ENCODE results near the gene XIRP2. TPM values are rescaled to one million over a fixed set of nuclear protein-coding genes. Genes with fewer than 3 reads are reported as not detected.

XIRP2 gene
- total and polyA plus RNA-seq, 10 of the 15 experiments (the other 5 are each of a cell fraction or from before 2014, with no cell fraction given), result 0.03 TPM; not detected in 9

GRCh38 chr2:167135706-167136105, 247.4 kb downstream of the XIRP2 start:
- H3K9ac ChIP-seq (ENCODE audit: control insufficient read depth, insufficient read depth, low read length), result no peak overlapping the region
- DNase-seq (ENCODE audit: low read depth, low spot score), result no peak
- no peaks in the 10 kb centered on the region for H3K27me3 ChIP-seq (replicated peaks in 1 of 2; ENCODE audit: control insufficient read depth in 2 of 2, insufficient read depth in 2 of 2, low read length in 1 of 2)
- ChIA-PET SMC1A (ENCODE audit: uncharacterized antibody, unreplicated experiment) (no interaction called here), RAD21 (ENCODE audit: unreplicated experiment) (no interaction called here), CTCF (no interaction called here), POLR2A (no interaction called here)
- WGBS (ENCODE audit: insufficient coverage, insufficient replicate concordance, low lambda C conversion rate, missing lambda C conversion rate), result 2% methylated on average over 4 of the region's 4 CpGs
- in situ Hi-C loops (cut with MboI) (no loop called here), intact Hi-C loops (cut with micrococcal nuclease; ENCODE audit: unreplicated experiment) (no loop called here)
- no peaks in the 10 kb centered on the region for H3K36me3 ChIP-seq (ENCODE audit: control insufficient read depth in 2 of 2, insufficient read depth in 2 of 2, low read length in 1 of 2)
- no peak overlapping the region for H3K27ac ChIP-seq (ENCODE audit: control insufficient read depth, insufficient read depth)
- no peak overlapping the region for H3K4me3 ChIP-seq
- H3K79me2 ChIP-seq (ENCODE audit: control insufficient read depth, insufficient read depth, low read length), result no peaks in the 10 kb centered on the region
- FAIRE-seq, result no peak
- ATAC-seq, result no peak
- H3K9me3 ChIP-seq (replicated peaks; ENCODE audit: control insufficient read depth, insufficient read depth, low read length), result no peaks in the 10 kb centered on the region
- no peak for TF ChIP-seq ESRRA (IDR thresholded peaks at IDR 0.05; ENCODE audit: low read length)
- no peak for TF ChIP-seq MLLT1 (IDR thresholded peaks at IDR 0.05)
- TF ChIP-seq SIX5 (IDR thresholded peaks at IDR 0.05; ENCODE audit: low read depth, low read length, severe bottlenecking), result no peak
- no peak for TF ChIP-seq ZBTB11 (CRISPR knock-in tag; IDR thresholded peaks at IDR 0.05)
- TF ChIP-seq WRNIP1 (IDR thresholded peaks at IDR 0.05; ENCODE audit: borderline replicate concordance, low read depth, low read length), result no peak
- no peak for TF ChIP-seq BCL3 (IDR thresholded peaks at IDR 0.05; ENCODE audit: borderline replicate concordance, insufficient read depth, low read depth, low read length, poor library complexity, severe bottlenecking)
- TF ChIP-seq POLR2A (IDR thresholded peaks at IDR 0.05; ENCODE audit: low read depth, low read length), result no peak
- TF ChIP-seq CBFB (IDR thresholded peaks at IDR 0.05; ENCODE audit: low read depth), result no peak
- no peak for TF ChIP-seq E2F4 (IDR thresholded peaks at IDR 0.05; ENCODE audit: low read depth, low read length)
- no peak for TF ChIP-seq TBL1XR1 (IDR thresholded peaks at IDR 0.05; ENCODE audit: low read depth, low read length)
- TF ChIP-seq MEF2A (IDR thresholded peaks at IDR 0.05; ENCODE audit: insufficient read depth, low read depth, low read length), result no peak
- no peak for TF ChIP-seq SREBF2 (IDR thresholded peaks at IDR 0.05; ENCODE audit: low read length)
- TF ChIP-seq NR2F1 (conservative IDR thresholded peaks at IDR 0.05), result no peak
- TF ChIP-seq POLR2AphosphoS2 (IDR thresholded peaks at IDR 0.05; ENCODE audit: low read depth, low read length), result no peak
- no peak for TF ChIP-seq JUNB (IDR thresholded peaks at IDR 0.05)
- H2AFZ ChIP-seq (ENCODE audit: control insufficient read depth, low read depth, low read length), result no peak overlapping the region
- no TSS peak for BruUV-seq (replicated peaks)
- H3K4me2 ChIP-seq (ENCODE audit: control insufficient read depth, insufficient read depth), result no peak overlapping the region
- H3K4me1 ChIP-seq (ENCODE audit: control insufficient read depth, insufficient read depth, low read length), result no peaks in the 10 kb centered on the region
- H4K20me1 ChIP-seq (ENCODE audit: control insufficient read depth, insufficient read depth), result no peaks in the 10 kb centered on the region
